Spleen (tissue), 7 donors: ENCODE data around the gene JMJD1C.

Experiments used
- POLR2AphosphoS5 ChIP-seq, 3 donors: sonication (generic); formaldehyde crosslinking; IDR thresholded peaks; one replicate each; pipeline ENCODE4 v1.5.1; 2017; ENCODE audit warnings: antibody characterized with exemption in 3 of 3
- TF ChIP-seq, protein P1 (sequence below), 11 experiments: fragments of 200-600 bp in 7 of 11; fragments of 450-650 bp in 4 of 11; sonication (generic) in 4 of 11; IDR thresholded peaks in 8 of 11; conservative IDR thresholded peaks in 3 of 11; 1 replicate in 7 of 11; 2 replicates in 4 of 11; pipeline versions ENCODE4 v1.4.0 to v1.8.0; 2016 to 2021; ENCODE audit warnings: antibody characterized with exemption in 11 of 11, inconsistent platforms in 4 of 11, mild to moderate bottlenecking in 1 of 11
- donor health status: DM: no; HTN: no; CAD: no; lungs with moderate emphysema.
- donor health status: DM: no; HTN: no; CAD: no.
- donor health status: DM: no; HTN: no; CAD: no.

DNA sequence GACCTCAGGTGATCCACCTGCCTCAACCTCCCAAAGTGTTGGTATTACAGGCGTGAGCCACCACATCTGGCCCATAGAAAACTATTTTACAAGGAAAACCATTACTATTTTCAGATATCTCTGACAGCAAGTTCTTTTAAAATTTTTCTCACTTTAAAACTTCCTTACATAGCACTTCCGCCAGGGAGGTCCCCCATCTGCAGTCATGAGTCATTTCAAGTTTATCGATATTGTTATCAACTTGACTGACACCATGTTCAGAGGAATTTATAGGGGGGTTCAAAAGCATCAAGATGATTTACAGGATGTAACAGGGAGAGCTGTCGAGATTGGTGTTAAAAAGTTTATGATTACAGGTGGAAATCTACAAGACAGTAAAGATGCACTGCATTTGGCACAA, 243.8 kb downstream of the JMJD1C start:
- TF ChIP-seq, protein P1, sequence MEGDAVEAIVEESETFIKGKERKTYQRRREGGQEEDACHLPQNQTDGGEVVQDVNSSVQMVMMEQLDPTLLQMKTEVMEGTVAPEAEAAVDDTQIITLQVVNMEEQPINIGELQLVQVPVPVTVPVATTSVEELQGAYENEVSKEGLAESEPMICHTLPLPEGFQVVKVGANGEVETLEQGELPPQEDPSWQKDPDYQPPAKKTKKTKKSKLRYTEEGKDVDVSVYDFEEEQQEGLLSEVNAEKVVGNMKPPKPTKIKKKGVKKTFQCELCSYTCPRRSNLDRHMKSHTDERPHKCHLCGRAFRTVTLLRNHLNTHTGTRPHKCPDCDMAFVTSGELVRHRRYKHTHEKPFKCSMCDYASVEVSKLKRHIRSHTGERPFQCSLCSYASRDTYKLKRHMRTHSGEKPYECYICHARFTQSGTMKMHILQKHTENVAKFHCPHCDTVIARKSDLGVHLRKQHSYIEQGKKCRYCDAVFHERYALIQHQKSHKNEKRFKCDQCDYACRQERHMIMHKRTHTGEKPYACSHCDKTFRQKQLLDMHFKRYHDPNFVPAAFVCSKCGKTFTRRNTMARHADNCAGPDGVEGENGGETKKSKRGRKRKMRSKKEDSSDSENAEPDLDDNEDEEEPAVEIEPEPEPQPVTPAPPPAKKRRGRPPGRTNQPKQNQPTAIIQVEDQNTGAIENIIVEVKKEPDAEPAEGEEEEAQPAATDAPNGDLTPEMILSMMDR (IDR thresholded peaks at IDR 0.05 in 8 of 11, conservative IDR thresholded peaks at IDR 0.05 in 3 of 11), result no peak
- TF ChIP-seq POLR2AphosphoS5 (IDR thresholded peaks at IDR 0.05), result no peak
